Stimulated activated CD8-positive, alpha-beta memory T cell treated with anti-CD3 and anti-CD28 coated beads, Interleukin-15, amount 100 ng/mL, for 4 hours (primary cell): ENCODE results near the gene TNK2.
A peak's percentile ranks its signal among the peaks of the same experiment; 100 is the strongest.
"Not testable (repeated sequence)": the region's sequence is repeated elsewhere in the genome, so short reads cannot be mapped to it uniquely, and the experiment has no call there.

ENCODE experiments used
- DNase-seq, 2 donors: peaks; one replicate each; pipeline ENCODE4 v3.0.0-alpha.2; 2020; ENCODE audit warnings: low read depth in 2 of 2

Gene TNK2

GRCh38 chr3:195850857-195851543 is 57.4 kb downstream of the TNK2 start:
- peak; percentile 54 to 77 for DNase-seq

DNA sequence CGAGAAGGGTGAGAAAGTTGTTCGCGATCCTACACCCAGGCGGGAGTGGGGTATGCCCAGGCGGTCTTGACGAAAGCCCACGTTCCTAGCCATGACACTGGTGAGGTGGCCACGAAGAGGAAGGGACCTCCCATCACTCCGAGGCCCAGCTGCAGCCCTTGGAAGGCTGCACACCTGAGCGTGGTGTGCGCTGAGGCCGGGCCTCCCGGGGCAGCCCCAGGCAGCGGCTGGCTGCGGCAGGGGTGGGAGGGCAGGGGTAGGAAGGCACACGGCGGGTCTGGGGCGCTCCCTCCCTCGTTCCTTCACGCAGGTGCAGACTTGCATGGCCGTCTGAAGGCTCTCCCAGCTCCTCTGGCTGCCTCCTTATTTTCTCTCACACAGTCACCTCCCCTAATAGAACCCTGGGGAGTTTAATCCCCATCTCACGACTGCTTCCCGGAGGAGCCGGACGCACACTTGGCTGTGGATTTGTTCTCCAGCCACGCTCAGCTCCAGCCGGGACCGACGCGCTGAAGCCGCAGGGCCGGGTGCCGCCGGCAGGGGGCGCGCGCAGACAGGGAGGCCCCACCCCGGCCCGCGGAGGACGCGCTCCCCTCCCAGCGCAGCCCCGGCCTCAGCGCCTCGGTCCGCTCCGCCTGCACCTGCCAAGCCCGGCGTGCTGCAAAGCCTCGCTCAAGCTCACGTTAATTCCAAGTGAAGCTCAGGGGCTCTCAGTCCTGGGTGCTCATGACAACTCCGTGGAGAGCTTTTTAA is 58.9 kb downstream of the TNK2 start:
- DNase-seq = no peak

GRCh38 chr3:195847055-195847950 is 61.0 kb downstream of the TNK2 start:
- DNase-seq = no peak

DNA sequence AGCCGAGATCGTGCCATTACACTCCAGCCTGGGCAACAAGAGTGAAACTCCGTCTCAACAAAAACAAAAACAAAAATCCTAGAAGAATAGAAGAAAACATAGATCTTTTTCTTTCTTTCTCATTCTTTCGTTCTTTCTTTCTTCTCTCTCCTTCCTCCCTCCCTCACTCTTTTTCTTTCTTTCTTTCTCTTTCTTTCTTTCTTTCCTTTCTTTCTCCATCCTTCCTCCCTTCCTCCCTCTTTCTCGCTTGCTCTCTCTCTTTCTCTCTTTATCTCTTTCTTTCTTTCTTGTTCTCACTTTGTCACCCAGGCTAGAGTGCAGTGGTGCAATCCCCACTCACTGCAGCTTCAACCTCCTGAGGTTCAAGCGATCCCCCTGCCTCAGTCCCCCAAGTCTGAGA is 62.9 kb downstream of the TNK2 start:
- DNase-seq = no peak

GRCh38 chr3:195844671-195845218 is 63.6 kb downstream of the TNK2 start:
- DNase-seq = no peak

DNA sequence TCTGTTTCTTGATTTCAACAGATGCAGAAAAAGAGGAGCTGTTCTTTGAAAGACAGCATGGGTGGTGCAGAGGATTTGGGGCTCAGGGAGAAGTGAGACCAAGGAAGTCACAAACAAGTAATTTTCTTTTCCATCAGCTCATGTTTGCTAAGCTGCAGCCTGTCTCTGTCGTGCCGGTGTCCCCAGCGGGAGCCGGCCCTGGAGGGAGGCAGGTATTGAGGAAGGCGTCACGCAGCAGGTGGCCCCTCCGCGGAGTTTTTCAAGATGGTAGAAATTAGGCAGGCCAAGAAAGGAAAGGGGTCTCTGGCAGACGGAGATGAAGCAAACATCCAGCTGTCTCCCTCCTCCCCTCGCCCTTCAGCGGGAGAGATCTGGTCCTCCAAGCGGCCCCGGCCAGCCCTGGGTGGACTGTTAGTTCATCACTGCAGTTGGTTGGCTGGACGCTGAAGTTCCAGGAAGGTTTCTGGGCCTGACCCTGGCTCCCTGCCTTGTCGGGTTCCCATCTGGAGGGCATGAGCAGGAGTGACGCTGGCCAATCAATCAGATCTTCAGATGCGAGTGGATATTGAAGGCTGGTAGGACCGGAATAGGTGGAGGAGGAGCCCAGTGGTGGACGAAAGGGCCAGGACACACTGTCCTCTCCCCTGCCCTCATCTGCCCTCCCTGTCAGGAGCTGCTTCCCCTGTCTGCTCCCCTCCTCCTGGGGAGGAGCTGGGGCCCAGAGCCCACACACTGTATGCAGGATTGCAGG is 68.9 kb downstream of the TNK2 start:
- DNase-seq = no peak

DNA sequence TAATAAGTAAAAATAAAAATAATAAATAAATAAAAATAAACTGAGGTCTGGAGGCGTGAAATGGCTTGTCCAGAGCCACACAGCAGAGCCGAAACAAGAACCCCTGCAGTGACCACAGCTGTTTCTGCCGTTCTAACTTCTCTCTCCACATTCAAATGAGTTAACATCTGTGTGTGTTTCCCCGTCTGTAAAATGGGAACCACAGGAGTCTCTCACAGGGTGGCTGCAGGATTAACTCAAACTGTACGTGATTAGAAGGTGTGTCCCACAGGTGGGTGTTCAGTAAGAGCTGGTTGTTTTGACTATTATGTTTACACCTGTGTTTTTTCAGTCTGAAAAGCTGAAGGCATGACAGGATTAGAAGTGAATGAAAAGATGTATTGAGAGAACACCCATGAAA is 69.6 kb downstream of the TNK2 start:
- no peak for DNase-seq

DNA sequence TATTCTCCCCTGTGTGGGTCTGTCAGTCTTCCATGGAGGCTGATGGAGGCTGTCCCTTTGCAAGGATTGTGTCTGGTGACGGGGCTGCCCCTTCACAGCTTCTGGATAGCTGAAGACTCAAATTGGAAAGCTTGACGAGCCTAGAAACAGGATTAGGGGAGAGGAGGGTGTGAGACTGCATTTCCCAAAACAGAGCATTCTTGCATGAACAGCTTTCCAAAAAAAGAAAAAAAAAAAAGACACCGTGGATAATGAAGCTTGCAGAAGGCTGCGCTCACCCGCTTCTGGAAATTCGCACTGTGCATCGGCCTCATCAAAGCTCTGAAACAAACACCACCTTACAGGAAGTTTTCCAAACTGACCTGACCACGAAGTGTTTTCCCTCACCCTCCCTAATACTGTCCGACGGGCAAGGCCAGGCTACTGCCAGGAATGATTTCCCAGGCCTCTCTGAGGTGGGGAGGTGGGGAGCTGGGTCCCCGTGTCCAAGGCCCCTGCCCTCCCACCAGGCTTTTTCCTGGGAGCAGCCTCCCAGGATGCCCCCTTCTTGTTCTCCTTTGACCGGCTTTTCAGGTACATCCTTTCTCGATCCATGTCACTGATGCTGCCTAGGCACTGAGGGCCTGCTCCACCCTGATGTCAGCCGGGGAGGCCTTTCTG is 71.7 kb downstream of the TNK2 start:
- no peak for DNase-seq

DNA sequence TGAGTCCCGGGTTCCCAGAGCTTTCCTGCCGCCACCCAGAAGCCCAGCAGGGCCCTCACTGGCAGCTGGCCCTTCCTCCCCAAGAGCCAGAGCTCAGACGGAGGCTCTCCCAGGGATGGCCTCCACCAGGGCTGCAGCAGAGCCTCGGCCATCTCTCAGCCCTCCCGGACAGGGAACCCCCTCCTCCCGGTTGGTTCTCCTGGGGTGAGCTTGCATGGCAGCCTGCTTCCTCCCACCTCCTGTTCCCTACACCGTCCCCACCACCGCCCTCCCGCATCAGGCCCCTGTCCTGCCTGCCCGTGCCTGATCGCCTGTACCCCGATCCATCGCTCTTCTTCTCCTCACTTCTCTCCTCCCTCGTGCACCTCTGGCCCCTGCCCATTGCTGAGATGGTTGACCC is 72.6 kb downstream of the TNK2 start:
- DNase-seq = no peak

DNA sequence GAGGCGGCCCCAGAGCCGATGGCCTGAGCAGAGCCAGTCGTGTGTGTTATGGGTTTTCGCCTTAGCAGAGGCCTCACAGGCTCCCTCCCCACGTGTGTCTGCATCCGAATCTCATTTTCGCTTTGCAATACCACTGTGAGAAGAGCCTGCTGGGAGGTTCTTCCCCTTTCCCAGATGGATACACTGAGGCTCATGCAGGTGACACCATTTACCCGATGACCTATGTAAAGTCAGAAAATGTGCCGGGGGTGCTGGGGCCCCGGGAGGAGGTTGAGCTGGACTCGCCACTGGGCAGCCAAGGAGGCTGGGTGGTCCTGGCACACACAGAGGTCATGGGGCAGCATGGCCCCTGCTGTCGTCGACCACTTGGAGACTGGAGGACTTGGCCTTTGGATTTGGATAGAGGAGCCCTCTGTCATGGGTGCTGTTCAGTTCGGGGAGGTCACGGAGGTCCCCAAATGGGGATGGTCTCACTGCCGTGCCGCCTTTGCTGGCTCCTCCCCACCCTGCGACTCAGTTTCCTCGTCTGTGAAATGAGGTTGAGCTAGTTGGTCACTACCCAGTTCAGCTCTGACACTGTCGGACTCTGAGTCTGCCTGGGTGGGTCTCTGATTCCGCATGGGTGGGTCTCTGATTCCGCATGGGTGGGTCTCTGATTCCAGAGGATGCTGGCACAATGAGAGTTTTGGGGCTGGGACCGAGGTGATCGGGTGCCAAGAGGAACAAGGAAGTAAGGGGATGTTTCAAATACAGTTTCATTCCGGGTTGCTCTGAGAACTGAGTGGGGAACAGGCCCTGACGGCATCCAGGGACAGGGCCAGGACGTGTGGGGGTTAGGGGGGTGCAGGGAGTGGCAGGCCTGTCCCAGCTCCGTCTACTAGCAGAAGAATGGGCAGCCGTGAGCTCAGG is 73.4 kb downstream of the TNK2 start:
- DNase-seq = no peak

- DNase-seq = no peak
Measured at GRCh38 chr3:195829897-195830254, 78.5 kb downstream of the TNK2 start.

GRCh38 chr3:195828762-195829161 is 79.6 kb downstream of the TNK2 start:
- DNase-seq = no peak

- DNase-seq = no peak
Measured at GRCh38 chr3:195825857-195826804, 82.2 kb downstream of the TNK2 start.

DNA sequence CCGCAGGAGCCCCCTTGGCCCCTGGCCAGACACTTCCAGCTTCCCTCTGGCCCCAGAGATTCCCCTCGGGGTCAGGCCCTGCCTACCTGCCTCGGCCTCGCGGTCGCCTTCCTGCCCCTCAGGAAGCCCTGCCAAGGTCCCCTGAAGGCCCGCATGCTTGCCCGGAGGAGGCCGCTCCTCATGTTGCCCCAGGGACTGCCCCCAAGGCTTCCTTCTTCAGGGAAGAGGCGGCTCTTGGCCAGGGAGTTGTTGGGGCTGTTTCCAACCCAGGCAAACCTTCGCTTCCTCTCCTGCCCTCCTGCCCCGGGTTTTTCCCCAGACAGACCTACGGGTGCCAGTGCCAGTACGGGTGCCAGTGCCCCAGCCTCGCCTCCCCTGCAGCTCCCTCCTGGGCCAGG is 83.2 kb downstream of the TNK2 start:
- no peak for DNase-seq

- not testable (repeated sequence) for DNase-seq
Measured at GRCh38 chr3:195824425-195825190, 83.7 kb downstream of the TNK2 start.

GRCh38 chr3:195823999-195824398 is 84.4 kb downstream of the TNK2 start:
- no peak for DNase-seq

GRCh38 chr3:195823280-195823679 is 85.1 kb downstream of the TNK2 start:
- no peak for DNase-seq

DNA sequence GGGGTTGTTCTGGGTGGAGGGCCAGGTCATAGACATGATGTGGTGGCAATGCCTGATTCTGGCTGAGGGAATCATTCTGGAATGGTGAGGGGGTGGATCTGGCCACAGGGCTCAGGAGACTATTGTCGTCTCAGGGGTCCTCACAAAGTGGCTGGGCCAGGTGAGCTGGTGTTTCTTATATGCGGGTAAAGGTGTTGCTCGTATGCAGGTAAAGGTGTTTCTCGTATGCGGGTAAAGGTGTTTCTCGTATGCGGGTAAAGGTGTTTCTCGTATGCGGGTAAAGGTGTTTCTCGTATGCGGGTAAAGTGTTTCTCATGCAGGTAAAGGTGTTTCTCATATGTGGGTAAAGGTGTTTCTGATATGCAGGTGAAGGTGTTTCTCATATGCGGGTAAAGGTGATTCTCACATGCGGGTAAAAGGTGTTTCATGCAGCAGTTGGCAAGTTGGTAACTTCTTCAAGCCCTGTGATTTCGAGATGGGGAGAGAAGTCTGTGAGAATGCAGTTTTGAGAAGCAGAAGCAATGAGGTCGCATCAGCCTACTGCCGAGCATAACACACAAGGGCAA is 86.1 kb downstream of the TNK2 start:
- DNase-seq = no peak
